HG03135 (cell line): ENCODE results near the gene DIAPH2.
A peak's percentile ranks its signal among the peaks of the same experiment; 100 is the strongest.

ENCODE experiments used
- ATAC-seq: cut with Tn5 transposase; IDR thresholded peaks from one replicate; pipeline ENCODE4 v1.9.1; 2021; ENCODE audit warnings: mild to moderate bottlenecking, moderate library complexity; ENCODE audit not compliant: unreplicated experiment

DIAPH2 gene

DNA sequence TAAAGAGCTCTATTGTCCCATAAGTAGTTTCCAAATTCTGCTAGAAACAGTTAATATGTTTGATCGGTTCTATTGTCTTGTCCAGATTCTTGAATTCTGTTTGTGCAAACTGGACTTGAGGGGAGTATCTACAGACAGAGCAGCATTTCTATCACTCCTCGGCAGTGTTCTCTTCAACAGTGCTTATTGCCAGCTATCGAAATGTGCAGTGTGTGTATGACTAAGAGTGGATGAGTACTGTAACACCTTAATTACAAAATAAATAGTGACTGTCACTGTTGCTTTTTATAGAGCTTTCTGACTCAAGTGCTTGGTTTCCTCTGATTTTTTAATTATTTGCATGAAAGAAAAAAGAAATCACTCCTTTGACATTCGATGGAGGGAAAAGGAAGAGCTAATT lies 473.6 kb downstream of the DIAPH2 start:
- ATAC-seq: no peak

GRCh38 chrX:97159916-97160800 lies 475.5 kb downstream of the DIAPH2 start:
- ATAC-seq: no peak

- peak; percentile 70 for ATAC-seq
These were observed 482.7 kb downstream of the DIAPH2 start for GRCh38 chrX:97167333-97167732.

DNA sequence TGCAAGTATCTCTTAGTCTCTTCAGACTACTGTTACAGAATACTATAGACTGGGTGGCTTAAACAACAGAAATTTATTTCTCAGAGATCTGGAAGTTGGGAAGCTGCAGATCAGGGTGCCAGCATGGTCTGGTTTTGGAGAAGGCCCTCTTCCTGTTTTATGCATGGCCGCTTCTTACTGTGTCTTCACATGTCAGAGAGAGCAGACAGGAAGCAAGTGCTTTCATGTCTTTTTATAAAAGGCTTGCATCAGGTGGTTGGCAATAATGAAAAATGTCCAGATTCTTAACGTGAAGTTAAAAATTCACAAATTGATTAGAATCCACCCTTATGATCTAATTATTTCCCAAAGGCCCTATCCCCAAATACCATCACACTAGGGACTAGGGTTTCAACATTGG lies 484.0 kb downstream of the DIAPH2 start:
- ATAC-seq: no peak

DNA sequence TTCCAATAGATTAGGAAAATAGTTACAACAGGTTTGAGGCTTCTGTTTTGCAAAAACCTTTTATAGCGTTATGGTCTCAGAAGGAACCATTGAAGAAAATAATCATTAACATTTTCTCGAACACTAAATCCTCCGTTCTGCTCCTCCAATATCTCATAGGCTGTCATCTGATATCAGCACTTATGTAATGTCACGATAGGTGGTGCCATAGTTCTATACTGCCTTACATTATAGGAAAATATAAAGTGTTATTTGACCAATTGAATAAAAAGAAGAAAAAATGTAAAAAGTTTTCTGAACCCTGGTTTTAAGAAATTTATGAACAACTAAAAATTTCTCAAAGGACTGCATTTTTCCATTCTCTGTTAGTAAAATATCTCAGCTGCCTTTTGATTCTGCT lies 490.5 kb downstream of the DIAPH2 start:
- ATAC-seq: no peak

- ATAC-seq: no peak
These were observed 505.0 kb downstream of the DIAPH2 start for GRCh38 chrX:97189668-97190067.

DNA sequence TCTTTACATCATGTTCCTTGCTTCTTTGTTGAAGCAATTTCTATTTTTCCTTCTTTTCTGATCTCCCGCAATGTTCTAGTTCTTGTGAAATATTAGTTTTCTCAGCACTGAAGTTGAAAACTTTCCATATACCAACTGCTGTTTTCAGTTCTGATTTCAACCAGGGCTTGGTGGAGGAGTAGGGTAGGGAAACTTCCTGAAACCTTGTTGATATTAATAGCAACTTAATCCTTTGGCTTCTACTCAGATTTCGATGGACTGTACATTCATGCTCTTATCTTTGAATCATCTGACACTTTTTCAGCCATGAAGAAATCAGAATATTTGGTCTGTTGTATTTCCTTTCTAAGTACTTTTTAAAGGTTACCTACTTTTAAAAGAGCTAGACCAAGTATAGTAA lies 514.9 kb downstream of the DIAPH2 start:
- no peak for ATAC-seq

- ATAC-seq: no peak
These were observed 515.8 kb downstream of the DIAPH2 start for GRCh38 chrX:97200454-97200853.

DNA sequence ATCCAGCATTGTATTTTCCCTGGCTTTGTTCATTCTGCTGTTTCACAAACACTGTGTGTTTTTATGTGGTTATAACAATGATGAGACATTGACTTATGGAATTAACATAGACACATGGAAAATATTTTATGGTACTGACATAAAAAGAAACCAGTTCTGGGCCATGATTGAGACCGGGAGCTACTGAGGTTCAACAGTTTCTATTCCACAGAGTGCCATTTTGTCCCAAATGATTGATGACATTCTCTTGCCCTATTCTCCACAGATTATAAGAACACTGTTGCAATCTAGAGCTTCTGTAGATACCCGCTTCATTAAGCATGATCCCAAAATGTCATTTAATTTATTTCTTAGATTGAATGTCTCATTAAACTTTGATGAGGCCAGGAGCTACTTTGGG lies 525.9 kb downstream of the DIAPH2 start:
- no peak for ATAC-seq

DNA sequence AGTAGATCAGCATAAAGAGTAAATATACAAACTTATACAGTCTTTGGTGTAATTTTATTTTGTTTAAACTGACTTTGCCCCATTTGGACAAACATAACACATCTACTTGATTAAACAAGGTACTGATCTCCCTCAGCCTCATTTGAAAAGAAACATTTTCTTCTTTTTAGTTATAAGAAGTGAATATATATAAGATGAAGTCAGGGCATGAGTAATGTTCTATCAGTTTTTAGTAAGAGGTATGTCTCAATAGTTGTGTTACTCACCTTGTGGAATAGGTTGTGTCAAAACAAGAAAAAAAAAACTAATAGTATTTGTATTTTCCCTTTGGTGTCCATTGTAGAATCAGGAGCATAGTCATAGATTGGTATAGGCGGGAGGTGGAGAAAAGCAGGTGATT lies 526.4 kb downstream of the DIAPH2 start:
- ATAC-seq: no peak

DNA sequence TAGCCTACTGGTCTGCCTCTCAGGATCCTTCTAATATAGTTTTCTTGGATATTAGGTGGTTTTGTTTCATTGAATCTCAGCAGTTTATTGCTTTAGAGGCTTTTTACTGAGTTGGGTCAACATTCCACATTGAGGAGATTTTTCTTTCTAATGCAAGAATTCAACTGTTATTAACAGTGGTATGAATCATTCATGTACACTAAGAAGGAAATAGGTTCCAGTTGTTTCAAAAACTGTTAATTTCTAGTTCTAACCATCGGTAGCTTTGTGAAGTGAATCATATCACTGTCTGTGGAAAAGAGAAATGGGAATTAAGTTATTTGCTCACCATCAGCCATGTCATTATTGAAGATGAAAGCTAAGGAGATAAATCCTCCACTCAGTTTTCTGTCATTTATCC lies 530.5 kb downstream of the DIAPH2 start:
- ATAC-seq: no peak

DNA sequence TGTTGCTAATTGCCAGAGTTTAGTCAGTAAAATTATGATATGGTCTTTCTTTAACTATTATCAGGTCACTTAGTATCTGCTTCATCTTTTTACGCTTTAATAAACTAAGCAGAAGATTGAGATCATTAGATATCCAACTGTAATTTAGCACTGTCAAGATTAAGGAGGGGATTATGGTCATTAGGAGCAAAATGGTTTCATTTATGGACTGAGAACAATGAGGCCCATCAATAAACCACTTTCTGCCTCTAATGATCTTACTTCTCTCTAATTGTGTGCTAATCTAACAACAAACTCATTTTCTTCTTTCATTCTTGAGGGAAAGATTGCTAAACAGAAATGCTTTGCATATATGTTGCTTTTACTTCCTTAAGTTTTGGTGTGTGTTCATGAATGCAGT lies 539.5 kb downstream of the DIAPH2 start:
- no peak for ATAC-seq

GRCh38 chrX:97229318-97229717 lies 544.7 kb downstream of the DIAPH2 start:
- ATAC-seq: no peak

DNA sequence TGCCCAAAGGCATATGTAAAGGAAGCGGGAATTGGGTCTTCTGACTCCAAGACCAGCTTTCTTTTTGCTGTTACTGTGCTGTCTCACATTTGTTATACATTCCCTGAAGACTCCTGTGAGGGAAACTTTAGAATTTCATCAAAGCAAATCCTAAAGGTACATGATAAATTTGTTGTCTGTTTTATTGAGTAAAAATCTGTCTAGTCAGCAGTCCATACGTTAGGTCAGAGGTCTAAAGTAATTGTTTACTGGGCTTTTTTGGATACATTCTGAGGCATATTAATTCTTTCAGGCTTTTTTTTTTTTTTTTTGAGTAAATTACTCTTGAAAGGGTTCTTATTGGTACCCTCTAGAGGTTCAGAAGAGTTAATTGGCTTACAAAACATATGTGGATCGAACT lies 546.3 kb downstream of the DIAPH2 start:
- ATAC-seq: no peak

GRCh38 chrX:97234471-97235081 lies 549.9 kb downstream of the DIAPH2 start:
- peak; percentile 99 for ATAC-seq

DNA sequence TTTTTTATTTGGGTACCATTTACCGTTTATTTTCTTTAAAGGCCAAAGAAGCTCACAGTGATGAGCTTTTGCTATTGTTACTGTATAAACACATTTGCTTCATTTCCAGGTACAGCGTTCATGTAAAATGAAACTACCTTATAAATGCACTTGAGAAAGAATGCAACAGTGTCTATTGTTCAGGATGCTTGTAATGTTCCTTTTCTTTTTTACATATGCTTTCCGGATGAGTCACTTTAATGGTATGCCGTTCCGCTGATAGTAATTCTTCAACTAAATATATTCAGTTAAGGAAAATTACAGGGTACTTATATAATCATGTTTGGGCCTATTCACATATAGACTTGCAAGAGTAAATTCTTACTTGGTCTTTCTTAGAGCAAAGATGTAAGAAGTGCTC lies 554.0 kb downstream of the DIAPH2 start:
- ATAC-seq: no peak

GRCh38 chrX:97252111-97252510 lies 567.5 kb downstream of the DIAPH2 start:
- no peak for ATAC-seq

GRCh38 chrX:97260679-97261078 lies 576.0 kb downstream of the DIAPH2 start:
- ATAC-seq: no peak

DNA sequence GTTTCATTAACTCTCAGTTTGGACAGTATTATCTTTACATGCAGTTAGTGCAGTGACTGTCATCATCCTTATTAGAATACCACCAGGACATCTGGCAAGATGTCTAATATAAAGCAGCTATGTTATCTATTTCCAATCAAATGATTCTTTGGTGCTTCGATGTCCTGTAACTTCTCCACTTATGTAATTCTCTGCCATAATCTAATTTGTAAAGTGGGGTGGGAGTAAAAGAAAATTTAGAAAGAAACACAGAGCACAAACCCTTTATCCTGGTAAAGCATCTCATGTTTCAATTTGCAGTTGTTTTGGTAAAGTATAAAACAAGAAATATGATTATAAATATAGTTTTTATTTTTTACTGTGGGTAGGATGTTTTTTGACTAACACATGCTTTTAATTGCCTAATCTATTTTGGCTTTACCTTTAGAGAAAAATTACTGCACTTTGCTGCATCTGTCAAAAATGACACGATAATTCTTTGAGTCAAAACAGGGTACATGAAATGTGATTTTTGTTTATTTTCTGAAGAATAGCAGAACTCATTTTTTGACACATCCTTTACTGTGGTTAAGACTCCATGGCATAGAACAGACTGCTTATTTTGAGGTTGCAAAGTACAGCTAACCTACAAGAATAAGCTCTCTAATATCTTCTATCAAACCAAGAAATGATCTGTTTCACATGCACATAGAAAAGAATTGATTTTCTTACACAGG lies 581.9 kb downstream of the DIAPH2 start:
- no peak for ATAC-seq

GRCh38 chrX:97267396-97268181 lies 582.9 kb downstream of the DIAPH2 start:
- ATAC-seq: no peak

DNA sequence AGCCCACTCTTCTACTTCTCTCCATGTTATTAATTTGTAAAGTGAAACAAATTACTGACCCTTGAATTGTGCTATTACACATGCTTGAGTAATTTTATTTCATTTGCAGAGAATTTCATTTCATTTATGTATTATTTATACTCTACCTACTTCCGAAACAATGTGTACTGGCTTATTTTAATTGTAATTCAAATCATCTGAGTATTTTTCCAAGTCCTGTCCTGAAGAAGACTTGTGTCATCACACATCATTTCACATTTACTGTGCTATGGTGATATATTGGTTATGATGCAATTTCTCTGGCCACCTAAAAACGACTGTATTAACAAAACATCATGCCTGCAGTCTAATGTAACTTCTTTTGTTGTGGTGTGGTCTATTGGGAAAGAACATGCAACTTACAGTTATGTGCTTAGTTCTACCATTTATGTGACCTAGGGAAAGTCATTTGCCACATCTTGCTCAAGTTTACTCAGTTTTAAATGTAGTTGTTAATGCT lies 583.6 kb downstream of the DIAPH2 start:
- no peak for ATAC-seq
